ENCODE results near the gene KLK15. TPM values are rescaled to one million over a fixed set of nuclear protein-coding genes. Genes with fewer than 3 reads are reported as not detected.
"Not testable (repeated sequence)": the region's sequence is repeated elsewhere in the genome, so short reads cannot be mapped to it uniquely, and the experiment has no call there.

Gene KLK15
- total RNA-seq, 1 donor from 2014 or later, result 1.2 TPM

GRCh38 chr19:50796634-50797428 is 36.5 kb downstream of the KLK15 start:
- DNase-seq (ENCODE audit: low spot score), result no peak

GRCh38 chr19:50796128-50796633 is 37.2 kb downstream of the KLK15 start:
- DNase-seq (ENCODE audit: low spot score), result no peak

GRCh38 chr19:50795664-50796073 is 37.7 kb downstream of the KLK15 start:
- no peak for DNase-seq (ENCODE audit: low spot score)

- no peak for DNase-seq (ENCODE audit: low spot score)
These were observed 38.3 kb downstream of the KLK15 start for GRCh38 chr19:50794876-50795663.

- no peak for DNase-seq (ENCODE audit: low spot score)
These were observed 39.1 kb downstream of the KLK15 start for GRCh38 chr19:50794074-50794875.

GRCh38 chr19:50793558-50794065 is 39.8 kb downstream of the KLK15 start:
- no peak for DNase-seq (ENCODE audit: low spot score)

GRCh38 chr19:50792272-50793250 is 40.8 kb downstream of the KLK15 start:
- no peak for DNase-seq (ENCODE audit: low spot score)

- DNase-seq (ENCODE audit: low spot score), result no peak
These were observed 41.6 kb downstream of the KLK15 start for GRCh38 chr19:50791594-50792271.

GRCh38 chr19:50790922-50791467 is 42.4 kb downstream of the KLK15 start:
- DNase-seq (ENCODE audit: low spot score), result no peak

GRCh38 chr19:50790396-50790795 is 43.0 kb downstream of the KLK15 start, which contains the start of gene ACP4:
TSS of gene ACP4 (plus strand) at chr19:50790415. CDS start at chr19:50790415, 0 bp downstream.
- DNase-seq (ENCODE audit: low spot score), result no peak

- DNase-seq (ENCODE audit: low spot score), result no peak
These were observed 48.0 kb downstream of the KLK15 start for GRCh38 chr19:50785329-50785728.

GRCh38 chr19:50784710-50785109 is 48.7 kb downstream of the KLK15 start:
- no peak for DNase-seq (ENCODE audit: low spot score)

- DNase-seq (ENCODE audit: low spot score), result not testable (repeated sequence)
These were observed 49.6 kb downstream of the KLK15 start for GRCh38 chr19:50783848-50784152.

GRCh38 chr19:50780753-50781435 is 52.5 kb downstream of the KLK15 start:
- DNase-seq (ENCODE audit: low spot score), result no peak

GRCh38 chr19:50779504-50780457 is 53.6 kb downstream of the KLK15 start:
- no peak for DNase-seq (ENCODE audit: low spot score)

- DNase-seq (ENCODE audit: low spot score), result no peak
These were observed 54.4 kb downstream of the KLK15 start for GRCh38 chr19:50778906-50779430.

- no peak for DNase-seq (ENCODE audit: low spot score)
These were observed 55.5 kb downstream of the KLK15 start for GRCh38 chr19:50777830-50778303.
